Endothelial cell of umbilical vein (primary cell): ENCODE results near the gene LRRC14B.

Source experiments
- EZH2 ChIP-seq: IDR thresholded peaks from 2 replicates; pipeline ENCODE4 v1.6.1; 2012; ENCODE audit warnings: borderline replicate concordance, low read depth, mild to moderate bottlenecking, moderate library complexity, low read length, inconsistent platforms; ENCODE audit not compliant: severe bottlenecking
- MYC ChIP-seq: IDR thresholded peaks from one replicate; pipeline ENCODE4 v1.6.1; 2011; ENCODE audit warnings: mild to moderate bottlenecking, low read depth, low read length
- POLR2AphosphoS5 ChIP-seq: IDR thresholded peaks from 2 replicates; pipeline ENCODE4 v1.6.1; 2012; ENCODE audit warnings: low read depth, mild to moderate bottlenecking, control low read depth, low read length, moderate library complexity; ENCODE audit not compliant: insufficient read depth
- TF ChIP-seq, protein P1 (sequence below), 2 donors: IDR thresholded peaks; 1 replicate in 1 of 2; 2 replicates in 1 of 2; pipeline ENCODE4 v1.5.1; 2011; ENCODE audit warnings: low read length in 2 of 2, mild to moderate bottlenecking in 2 of 2, moderate library complexity in 2 of 2, control low read depth in 1 of 2, inconsistent platforms in 1 of 2, low read depth in 1 of 2; ENCODE audit not compliant: insufficient read depth in 1 of 2; ENCODE audit errors: extremely low read depth in 1 of 2

DNA sequence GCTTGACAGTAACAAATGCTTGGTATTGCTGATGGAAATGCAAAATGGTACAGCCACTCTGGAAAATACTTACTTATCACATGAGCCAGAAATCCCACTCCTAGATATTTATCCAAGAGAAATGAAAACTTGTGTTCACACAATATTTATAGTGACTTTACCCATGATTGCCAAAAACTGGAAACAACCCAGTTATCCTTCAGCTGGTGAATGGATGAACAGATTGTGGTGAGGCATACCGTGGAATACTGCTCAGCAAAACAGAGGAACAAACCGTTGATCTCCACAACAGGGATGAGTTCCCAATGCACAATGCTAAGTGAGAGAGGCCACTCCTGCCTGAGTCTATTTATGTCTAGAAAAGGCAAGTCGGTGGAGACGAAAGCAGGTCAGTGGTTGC, 40.5 kb upstream of the LRRC14B start:
- TF ChIP-seq, protein P1, sequence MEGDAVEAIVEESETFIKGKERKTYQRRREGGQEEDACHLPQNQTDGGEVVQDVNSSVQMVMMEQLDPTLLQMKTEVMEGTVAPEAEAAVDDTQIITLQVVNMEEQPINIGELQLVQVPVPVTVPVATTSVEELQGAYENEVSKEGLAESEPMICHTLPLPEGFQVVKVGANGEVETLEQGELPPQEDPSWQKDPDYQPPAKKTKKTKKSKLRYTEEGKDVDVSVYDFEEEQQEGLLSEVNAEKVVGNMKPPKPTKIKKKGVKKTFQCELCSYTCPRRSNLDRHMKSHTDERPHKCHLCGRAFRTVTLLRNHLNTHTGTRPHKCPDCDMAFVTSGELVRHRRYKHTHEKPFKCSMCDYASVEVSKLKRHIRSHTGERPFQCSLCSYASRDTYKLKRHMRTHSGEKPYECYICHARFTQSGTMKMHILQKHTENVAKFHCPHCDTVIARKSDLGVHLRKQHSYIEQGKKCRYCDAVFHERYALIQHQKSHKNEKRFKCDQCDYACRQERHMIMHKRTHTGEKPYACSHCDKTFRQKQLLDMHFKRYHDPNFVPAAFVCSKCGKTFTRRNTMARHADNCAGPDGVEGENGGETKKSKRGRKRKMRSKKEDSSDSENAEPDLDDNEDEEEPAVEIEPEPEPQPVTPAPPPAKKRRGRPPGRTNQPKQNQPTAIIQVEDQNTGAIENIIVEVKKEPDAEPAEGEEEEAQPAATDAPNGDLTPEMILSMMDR (IDR thresholded peaks at IDR 0.05; ENCODE audit: extremely low read depth in 1 of 2, insufficient read depth in 1 of 2, low read depth in 1 of 2, low read length in 2 of 2) = no peak
- no peak for TF ChIP-seq EZH2
- no peak for TF ChIP-seq POLR2AphosphoS5
- no peak for TF ChIP-seq MYC
